Measurements from ENCODE around the gene OGA.

The OGA gene

GRCh38 chr10:101818119-101818871, at the start of gene OGA:
Gene OGA, minus strand, starts transcription at chr10:101818444. Its CDS starts 422 bp downstream, at chr10:101818022.
- DNase-seq (ENCODE audit: low spot score): peak; percentile 97

- no peak for DNase-seq (ENCODE audit: low spot score)
Measured at GRCh38 chr10:101867931-101868330, 49.7 kb upstream of the OGA start.

- DNase-seq (ENCODE audit: low spot score): no peak
Measured at GRCh38 chr10:101859530-101859929, 41.3 kb upstream of the OGA start.

DNA sequence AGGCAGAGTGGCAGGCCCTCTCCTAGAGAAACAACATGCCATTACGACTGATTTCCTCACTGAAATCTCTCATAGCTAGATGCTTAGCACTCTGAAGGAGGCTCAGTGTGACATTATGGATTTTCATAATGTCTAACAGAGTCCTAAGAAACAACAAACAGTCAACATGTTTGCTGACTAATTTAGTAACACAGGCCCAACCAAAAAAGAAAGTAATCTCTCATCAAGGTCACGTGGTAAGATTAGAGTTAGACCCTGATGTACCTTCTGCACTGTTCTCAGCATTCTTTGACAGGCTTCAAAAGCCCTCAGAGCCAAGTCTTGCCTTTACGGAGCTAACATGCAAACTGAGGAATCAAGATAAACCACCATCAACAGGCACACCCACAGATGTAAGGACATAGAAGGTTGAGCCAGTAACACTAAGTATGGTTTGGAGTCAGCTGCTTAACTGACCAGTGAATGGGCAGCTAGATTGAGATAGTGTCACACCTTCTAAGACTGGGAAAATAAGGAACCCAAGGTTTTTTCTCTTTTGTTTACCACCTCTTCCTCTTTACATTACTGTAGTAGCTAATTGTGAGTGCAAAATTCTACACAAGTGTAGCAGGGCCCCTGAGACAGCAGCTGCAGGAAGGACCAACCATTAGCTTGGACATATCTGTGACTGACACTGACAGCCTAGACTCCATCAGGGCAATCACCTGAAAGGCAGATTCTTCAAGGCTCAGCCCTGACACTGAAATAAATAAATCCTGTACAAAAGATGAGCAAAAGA, 40.7 kb upstream of the OGA start:
- no peak for DNase-seq (ENCODE audit: low spot score)

- DNase-seq (ENCODE audit: low spot score): no peak
Measured at GRCh38 chr10:101857802-101858476, 39.7 kb upstream of the OGA start.

DNA sequence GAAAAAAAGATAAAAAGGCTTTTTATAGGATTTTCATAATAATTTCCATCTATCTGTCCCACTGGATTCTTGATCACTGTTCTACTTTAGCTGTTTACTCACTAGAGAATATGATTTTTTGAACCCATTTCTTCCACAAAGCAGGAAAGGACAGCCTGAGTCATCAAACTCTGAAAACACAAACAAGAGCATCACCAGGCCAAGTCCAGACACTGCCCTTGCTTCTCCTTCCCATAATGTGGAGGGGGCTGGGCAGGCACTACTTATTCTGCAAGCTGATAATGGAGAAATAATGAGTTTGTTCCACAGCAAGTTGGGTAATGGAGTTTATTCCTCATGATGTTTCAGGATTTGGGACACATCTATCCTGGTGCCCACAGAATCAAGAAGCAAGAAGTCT, 38.4 kb upstream of the OGA start:
- no peak for DNase-seq (ENCODE audit: low spot score)

- no peak for DNase-seq (ENCODE audit: low spot score)
Measured at GRCh38 chr10:101851411-101852116, 33.3 kb upstream of the OGA start.

- no peak for DNase-seq (ENCODE audit: low spot score)
Measured at GRCh38 chr10:101850749-101851148, 32.5 kb upstream of the OGA start.

- DNase-seq (ENCODE audit: low spot score): no peak
Measured at GRCh38 chr10:101848894-101849351, 30.7 kb upstream of the OGA start.

GRCh38 chr10:101848408-101848807, 30.2 kb upstream of the OGA start:
- no peak for DNase-seq (ENCODE audit: low spot score)

GRCh38 chr10:101845893-101846292, 27.6 kb upstream of the OGA start:
- no peak for DNase-seq (ENCODE audit: low spot score)

GRCh38 chr10:101843032-101844021, 25.1 kb upstream of the OGA start, which contains the start of gene KCNIP2:
Gene KCNIP2, minus strand, starts transcription at chr10:101843800. Its CDS starts 232 bp downstream, at chr10:101843568.
- DNase-seq (ENCODE audit: low spot score): no peak

GRCh38 chr10:101841826-101842225, 23.6 kb upstream of the OGA start:
- no peak for DNase-seq (ENCODE audit: low spot score)

GRCh38 chr10:101840741-101841453, 22.7 kb upstream of the OGA start:
- peak; percentile 92 for DNase-seq (ENCODE audit: low spot score)

GRCh38 chr10:101840102-101840684, 21.9 kb upstream of the OGA start:
- DNase-seq (ENCODE audit: low spot score): peak; percentile 53

- peak; percentile 89 for DNase-seq (ENCODE audit: low spot score)
Measured at GRCh38 chr10:101839416-101840063, 21.3 kb upstream of the OGA start.

GRCh38 chr10:101839002-101839401, 20.8 kb upstream of the OGA start:
- no peak for DNase-seq (ENCODE audit: low spot score)

GRCh38 chr10:101838416-101838970, 20.2 kb upstream of the OGA start:
- no peak for DNase-seq (ENCODE audit: low spot score)

- no peak for DNase-seq (ENCODE audit: low spot score)
Measured at GRCh38 chr10:101837748-101838147, 19.5 kb upstream of the OGA start.
